GM23338 (cell line): ENCODE data around the gene CACHD1. TPM values are rescaled to one million over a fixed set of nuclear protein-coding genes. Genes with fewer than 3 reads are reported as not detected.
"Not testable (repeated sequence)": the region's sequence is repeated elsewhere in the genome, so short reads cannot be mapped to it uniquely, and the experiment has no call there.

Experiments
- ATAC-seq: fragments of 200-7000 bp; cut with Tn5 transposase; 3 replicates; pipeline ENCODE4 v1.9.1; 2020
- DNase-seq: peaks from one replicate; pipeline ENCODE4 v3.0.0-alpha.2; 2015; ENCODE audit warnings: low spot score
- H2AFZ ChIP-seq: fragments of 200-600 bp; sonication (generic); 2 replicates; pipeline ENCODE4 v1.8.0; 2016; ENCODE audit warnings: antibody characterized with exemption, mild to moderate bottlenecking, moderate library complexity
- H3F3A ChIP-seq: fragments of 200-600 bp; sonication (generic); replicated peaks from 2 replicates; pipeline ENCODE4 v1.8.0; 2017; ENCODE audit warnings: antibody characterized with exemption, mixed run types, low read depth
- H3K27ac ChIP-seq: fragments of 200-600 bp; sonication (generic); 2 replicates; pipeline ENCODE4 v1.6.1; 2016; ENCODE audit warnings: low read depth
- H3K27me3 ChIP-seq: fragments of 200-600 bp; sonication (generic); 2 replicates; pipeline ENCODE4 v1.8.0; 2016; ENCODE audit warnings: mild to moderate bottlenecking, mixed run types, moderate library complexity; ENCODE audit not compliant: insufficient read depth
- H3K36me3 ChIP-seq: fragments of 200-600 bp; sonication (generic); 2 replicates; pipeline ENCODE4 v1.8.0; 2016; ENCODE audit warnings: mild to moderate bottlenecking; ENCODE audit not compliant: insufficient read depth
- H3K4me1 ChIP-seq: fragments of 200-600 bp; sonication (generic); 2 replicates; pipeline ENCODE4 v1.8.0; 2016; ENCODE audit warnings: mild to moderate bottlenecking, moderate library complexity; ENCODE audit not compliant: insufficient read depth
- H3K4me2 ChIP-seq: fragments of 200-600 bp; sonication (generic); 2 replicates; pipeline ENCODE4 v1.7.1; 2017; ENCODE audit warnings: mixed run types
- H3K4me3 ChIP-seq: fragments of 200-600 bp; sonication (generic); 2 replicates; pipeline ENCODE4 v1.6.1; 2016; ENCODE audit warnings: mixed run types
- H3K79me2 ChIP-seq: fragments of 200-600 bp; sonication (generic); replicated peaks from 2 replicates; pipeline ENCODE4 v1.8.0; 2017; ENCODE audit warnings: mild to moderate bottlenecking; ENCODE audit not compliant: insufficient read depth
- H3K9me2 ChIP-seq: fragments of 200-600 bp; sonication (generic); 2 replicates; pipeline ENCODE4 v1.8.0; 2017; ENCODE audit not compliant: insufficient read depth
- H4K20me1 ChIP-seq: fragments of 200-600 bp; sonication (generic); replicated peaks from 2 replicates; pipeline ENCODE4 v1.8.0; 2017; ENCODE audit warnings: mild to moderate bottlenecking; ENCODE audit not compliant: insufficient read depth
- H3K27ac Mint-ChIP-seq: 2 replicates; pipeline ENCODE4 v1.8.0; 2020; ENCODE audit warnings: inconsistent platforms, mild to moderate bottlenecking, moderate library complexity, mixed read lengths
- H3K27me3 Mint-ChIP-seq: 3 replicates; pipeline ENCODE4 v1.8.0; 2022; ENCODE audit warnings: low read depth, mild to moderate bottlenecking, moderate library complexity, mixed read lengths, inconsistent platforms; ENCODE audit not compliant: insufficient read depth, poor library complexity
- H3K36me3 Mint-ChIP-seq: 3 replicates; pipeline ENCODE4 v1.8.0; 2021; ENCODE audit warnings: low read depth, mild to moderate bottlenecking, inconsistent platforms, moderate library complexity, mixed read lengths
- H3K4me1 Mint-ChIP-seq: 3 replicates; pipeline ENCODE4 v1.8.0; 2020; ENCODE audit warnings: mild to moderate bottlenecking, inconsistent platforms, mixed read lengths
- H3K4me3 Mint-ChIP-seq: 3 replicates; pipeline ENCODE4 v1.8.0; 2021; ENCODE audit warnings: moderate library complexity, mild to moderate bottlenecking, inconsistent platforms, mixed read lengths
- H3K9me3 Mint-ChIP-seq: 3 replicates; pipeline ENCODE4 v1.8.0; 2020; ENCODE audit warnings: moderate library complexity, mild to moderate bottlenecking, inconsistent platforms, mixed read lengths
- CREB1 ChIP-seq: fragments of 250-450 bp; sonication (Bioruptor Pico); IDR thresholded peaks from 2 replicates; pipeline ENCODE4 v1.5.0; 2020; ENCODE audit warnings: low read depth, mild to moderate bottlenecking, moderate library complexity
- CTCF ChIP-seq, 2 experiments: fragments of 200-600 bp in 1 of 2; sonication (generic) in 1 of 2; conservative IDR thresholded peaks; 2 replicates each; pipeline versions ENCODE4 v1.5.1 to v1.6.1; 2016 to 2017; ENCODE audit warnings: antibody characterized with exemption in 2 of 2, low read depth in 2 of 2, mild to moderate bottlenecking in 2 of 2, moderate library complexity in 1 of 2
- JUNB ChIP-seq: IDR thresholded peaks from one replicate; pipeline ENCODE4 v1.6.1; 2016; ENCODE audit warnings: antibody characterized with exemption; ENCODE audit not compliant: unreplicated experiment
- NANOG ChIP-seq: IDR thresholded peaks from 2 replicates; pipeline ENCODE4 v1.6.1; 2016; ENCODE audit warnings: antibody characterized with exemption, borderline replicate concordance
- POLR2AphosphoS5 ChIP-seq: IDR thresholded peaks from 2 replicates; pipeline ENCODE4 v1.6.1; 2016; ENCODE audit warnings: antibody characterized with exemption, low read depth
- REST ChIP-seq: IDR thresholded peaks from one replicate; pipeline ENCODE4 v1.6.1; 2018; ENCODE audit warnings: antibody characterized with exemption; ENCODE audit not compliant: unreplicated experiment
- STAT1 ChIP-seq: IDR thresholded peaks from one replicate; pipeline ENCODE4 v1.6.1; 2016; ENCODE audit warnings: antibody characterized with exemption; ENCODE audit not compliant: unreplicated experiment
- ZNF114 ChIP-seq: fragments of 250-450 bp; sonication (Bioruptor Pico); IDR thresholded peaks from 2 replicates; pipeline ENCODE4 v1.5.0; 2020; ENCODE audit warnings: mild to moderate bottlenecking, moderate library complexity
- ZNF331 ChIP-seq: fragments of 250-450 bp; sonication (Bioruptor Pico); IDR thresholded peaks from 2 replicates; pipeline ENCODE4 v1.5.0; 2020; ENCODE audit warnings: low read depth, mild to moderate bottlenecking, moderate library complexity
- ZNF462 ChIP-seq: fragments of 250-450 bp; sonication (Bioruptor Pico); IDR thresholded peaks from 2 replicates; pipeline ENCODE4 v1.5.0; 2020; ENCODE audit warnings: mild to moderate bottlenecking, moderate library complexity
- polyA plus RNA-seq: library from polyadenylated mRNA; unstranded; fragments of >200 nt; fragmentation: Nextera tagmentation; extraction: Ambion mirVana; gene quantifications from 2 replicates; pipeline ENCODE4 v1.2.1, GENCODE V29; 2016
- total RNA-seq: library from RNA; depleted of rRNA; stranded (reverse); fragments of >200 nt; shearing (Covaris generic); gene quantifications from 2 replicates; pipeline ENCODE4 v1.2.3, GENCODE V29; 2014

The CACHD1 gene
- total and polyA plus RNA-seq, 2 experiments from 2014 or later = 12.6 to 43.7 TPM

GRCh38 chr1:64610950-64611349, 141.0 kb downstream of the CACHD1 start:
- H3K27ac Mint-ChIP-seq, DNase-seq, H4K20me1 ChIP-seq, H3K27me3 Mint-ChIP-seq, H3K27me3 ChIP-seq, H2AFZ ChIP-seq, H3F3A ChIP-seq, H3K4me1 Mint-ChIP-seq, ATAC-seq, H3K4me3 Mint-ChIP-seq, H3K9me2 ChIP-seq, H3K79me2 ChIP-seq, H3K4me2 ChIP-seq, H3K4me1 ChIP-seq, H3K27ac ChIP-seq, H3K4me3 ChIP-seq: not testable (repeated sequence)
- H3K36me3 ChIP-seq = peaks cover 31% of the 10 kb centered on the region
- Mint-ChIP-seq H3K36me3 (peaks cover 24% of the 10 kb centered on the region), H3K9me3 (peaks cover 22% of the 10 kb centered on the region)

- Histone ChIP-seq H3K9me2 (peaks cover 20% of the 10 kb centered on the region; the same call in 1 of the 2 replicates), H2AFZ (no peak overlapping the region), H3K27ac (no peak overlapping the region), H3K27me3 (no peaks in the 10 kb centered on the region), H3K36me3 (peaks cover 9% of the 10 kb centered on the region; the same call in 1 of the 2 replicates), H3F3A (no peaks in the 10 kb centered on the region), H4K20me1 (peaks cover 2% of the 10 kb centered on the region; the same call in 1 of the 2 replicates), H3K4me3 (no peak overlapping the region), H3K79me2 (peaks cover 23% of the 10 kb centered on the region; the same call in 1 of the 2 replicates), H3K4me2 (no peak overlapping the region), H3K4me1 (no peaks in the 10 kb centered on the region)
- Mint-ChIP-seq H3K4me3 (no peak overlapping the region), H3K27me3 (peaks cover 4% of the 10 kb centered on the region), H3K27ac (no peak overlapping the region), H3K9me3 (peaks cover 8% of the 10 kb centered on the region), H3K4me1 (peaks cover 16% of the 10 kb centered on the region), H3K36me3 (peaks cover 29% of the 10 kb centered on the region)
- no peak for DNase-seq
- ATAC-seq = no peak
- TF ChIP-seq ZNF331 (CRISPR knock-in tag) (no peak), STAT1 (no peak), ZNF462 (no peak), ZNF114 (CRISPR knock-in tag) (no peak), JUNB (no peak), CREB1 (no peak), POLR2AphosphoS5 (no peak), CTCF (conservative IDR thresholded peaks at IDR 0.05; ENCODE audit: low read depth in 2 of 2) (no peak), REST (no peak), NANOG (no peak)
Measured at GRCh38 chr1:64616039-64616438, 146.1 kb downstream of the CACHD1 start.
